HepG2 (cell line): Measurements from ENCODE around the gene DIPK1C. TPM values are rescaled to one million over a fixed set of nuclear protein-coding genes. Genes with fewer than 3 reads are reported as not detected.

Source experiments
- ATAC-seq: fragments of 200-7000 bp; cut with Tn5 transposase; 3 replicates; pipeline ENCODE4 v1.9.1; 2020; ENCODE audit warnings: mild to moderate bottlenecking, moderate library complexity
- BruUV-seq: library from RNA; stranded (reverse); fragments of 400-500 nt; replicated peaks from 2 replicates; lab custom pipeline; 2021; lab: Mats Ljungman, UMichigan
- CTCF ChIA-PET: fragments of 300-600 bp; formaldehyde crosslinking; extraction: SDS; loops from one replicate; lab custom pipeline; 2021; ENCODE audit warnings: low total read pairs, inconsistent platforms, low intra/inter-chr PET ratio; lab: Yijun Ruan, JAX
- POLR2A ChIA-PET: fragments of 350-600 bp; sonication (Branson Sonifier 250); formaldehyde crosslinking; loops from one replicate; lab custom pipeline; 2020; ENCODE audit warnings: antibody characterized with exemption, inconsistent platforms; lab: Yijun Ruan, JAX
- DNase-seq: peaks from one replicate; pipeline ENCODE4 v3.0.0-alpha.2; 2015; ENCODE audit warnings: low spot score
- FAIRE-seq: peaks from 3 replicates; lab custom pipeline; 2011; peaks lifted over from hg19 to GRCh38; lab: Jason Lieb, UNC
- H2AFZ ChIP-seq: one replicate; pipeline ENCODE4 v1.6.1; 2011; ENCODE audit warnings: low read length, inconsistent platforms
- H3K27ac ChIP-seq: fragments of 300-600 bp; 3 replicates; pipeline ENCODE4 v1.8.0; 2011; ENCODE audit warnings: mixed run types, mild to moderate bottlenecking, mixed read lengths, low read length, inconsistent platforms; ENCODE audit not compliant: insufficient read depth; ENCODE audit errors: extremely low read length
- H3K27me3 ChIP-seq, 2 experiments: fragments of 200-600 bp in 1 of 2; 2 replicates in 1 of 2; 3 replicates in 1 of 2; pipeline versions ENCODE4 v1.6.0 to v1.8.0; 2011; ENCODE audit warnings: low read length in 2 of 2, mild to moderate bottlenecking in 2 of 2, moderate library complexity in 2 of 2, inconsistent platforms in 1 of 2; ENCODE audit not compliant: insufficient read depth in 2 of 2, control insufficient read depth in 1 of 2
- H3K36me3 ChIP-seq, 2 experiments: fragments of 200-600 bp in 1 of 2; replicated peaks in 1 of 2; 2 replicates in 1 of 2; 3 replicates in 1 of 2; pipeline versions ENCODE4 v1.5.1 to v1.8.0; 2011; ENCODE audit warnings: low read length in 2 of 2, inconsistent platforms in 1 of 2; ENCODE audit not compliant: insufficient read depth in 2 of 2, control insufficient read depth in 1 of 2
- H3K4me1 ChIP-seq: 2 replicates; pipeline ENCODE4 v1.5.1; 2012; ENCODE audit warnings: low read length, inconsistent platforms; ENCODE audit not compliant: insufficient read depth
- H3K4me2 ChIP-seq: 2 replicates; pipeline ENCODE4 v1.6.0; 2011; ENCODE audit warnings: low read depth, low read length, inconsistent platforms
- H3K4me3 ChIP-seq, 3 experiments: fragments of 200-600 bp in 1 of 3; sonication (generic), shearing (Covaris generic) in 1 of 3; replicated peaks in 1 of 3; 2 replicates each; pipeline ENCODE4 v1.5.1; 2011 to 2016; ENCODE audit warnings: low read length in 3 of 3, inconsistent platforms in 2 of 3, low read depth in 2 of 3, mild to moderate bottlenecking in 2 of 3, control low read depth in 1 of 3, mixed read lengths in 1 of 3; ENCODE audit not compliant: insufficient read depth in 1 of 3
- H3K79me2 ChIP-seq: one replicate; pipeline ENCODE4 v1.6.1; 2011; ENCODE audit warnings: low read length, inconsistent platforms; ENCODE audit not compliant: insufficient read depth
- H3K9ac ChIP-seq: 2 replicates; pipeline ENCODE4 v1.6.0; 2011; ENCODE audit warnings: mild to moderate bottlenecking, low read depth, low read length, inconsistent platforms; ENCODE audit not compliant: insufficient read depth
- H3K9me3 ChIP-seq: 2 replicates; pipeline ENCODE4 v1.5.1; 2012; ENCODE audit warnings: mild to moderate bottlenecking, low read length
- H4K20me1 ChIP-seq: 2 replicates; pipeline ENCODE4 v1.6.0; 2011; ENCODE audit warnings: inconsistent platforms, mild to moderate bottlenecking, low read length, moderate library complexity; ENCODE audit not compliant: insufficient read depth
- CEBPB ChIP-seq: IDR thresholded peaks from 2 replicates; pipeline ENCODE4 v1.6.1; 2011; ENCODE audit warnings: low read depth, low read length, improper control_type of control experiment, borderline replicate concordance
- HCFC1 ChIP-seq: fragments of 150-350 bp; IDR thresholded peaks from 2 replicates; pipeline ENCODE4 v1.6.1; 2014; ENCODE audit warnings: low read depth, low read length
- NFIC ChIP-seq: IDR thresholded peaks from 2 replicates; pipeline ENCODE4 v1.6.1; 2012; ENCODE audit warnings: mild to moderate bottlenecking, low read length, inconsistent platforms
- POLR2A ChIP-seq, 2 experiments: IDR thresholded peaks; 2 replicates each; pipeline ENCODE4 v1.6.1; 2011; ENCODE audit warnings: low read depth in 2 of 2, low read length in 2 of 2, mild to moderate bottlenecking in 1 of 2, moderate library complexity in 1 of 2; ENCODE audit not compliant: insufficient read depth in 1 of 2
- ZNF18 ChIP-seq: sonication (generic); formaldehyde crosslinking; IDR thresholded peaks from 2 replicates; pipeline ENCODE4 v1.8.0; 2022; ENCODE audit warnings: mild to moderate bottlenecking, missing genetic modification reagents; ENCODE audit not compliant: insufficient replicate concordance
- ZNF180 ChIP-seq: sonication (generic); formaldehyde crosslinking; IDR thresholded peaks from 2 replicates; pipeline ENCODE4 v1.4.0; 2020; ENCODE audit warnings: low read depth, missing genetic modification reagents, borderline replicate concordance
- WGBS: methylation state at CpG from one replicate; pipeline ENCODE4 v1.1.6; 2017; ENCODE audit warnings: low lambda C conversion rate; 5-methylcytosine and 5-hydroxymethylcytosine counted together
- in situ Hi-C: cut with HindIII; loops from 2 replicates; pipeline ENCODE4 v1.10.0; 2017; ENCODE audit warnings: low pct_unique_long_range_greater_than_20kb; ENCODE audit not compliant: extremely low pct_ligation_motif_present
- intact Hi-C: fragments of 100-400 bp; cut with micrococcal nuclease; formaldehyde crosslinking; loops from one replicate; pipeline ENCODE4 v1.10.0; 2022; ENCODE audit not compliant: unreplicated experiment
- polyA plus RNA-seq, 8 experiments: library from polyadenylated mRNA; depleted of rRNA in 3 of 8; stranded (reverse) in 7 of 8; unstranded in 1 of 8; fragments of >200 nt; fragmentation: Illumina TruSeq in 4 of 8; extraction: Trizol in 4 of 8; gene quantifications; 2 replicates each; pipeline versions ENCODE4 v1.2.1 to v1.2.3, GENCODE V29; 2011 to 2016; ENCODE audit warnings: low read depth in 4 of 8, missing spikeins in 1 of 8, mixed read lengths in 1 of 8; ENCODE audit not compliant: insufficient read depth in 1 of 8
- total RNA-seq, 5 experiments: library from RNA; depleted of rRNA; stranded (reverse); fragments of >200 nt; fragmentation: Illumina TruSeq; extraction: Trizol; gene quantifications; 2 replicates each; pipeline ENCODE4 v1.2.3, GENCODE V29; 2016; ENCODE audit warnings: low read depth in 1 of 5
- TF ChIP-seq, protein P1 (sequence below): IDR thresholded peaks from 2 replicates; pipeline ENCODE4 v1.6.1; 2016; ENCODE audit warnings: mild to moderate bottlenecking

The DIPK1C gene
- total and polyA plus RNA-seq, 2 of the 13 experiments (the other 11 are each of a cell fraction or from before 2014, with no cell fraction given): 1.8 TPM; not detected in 1

DNA sequence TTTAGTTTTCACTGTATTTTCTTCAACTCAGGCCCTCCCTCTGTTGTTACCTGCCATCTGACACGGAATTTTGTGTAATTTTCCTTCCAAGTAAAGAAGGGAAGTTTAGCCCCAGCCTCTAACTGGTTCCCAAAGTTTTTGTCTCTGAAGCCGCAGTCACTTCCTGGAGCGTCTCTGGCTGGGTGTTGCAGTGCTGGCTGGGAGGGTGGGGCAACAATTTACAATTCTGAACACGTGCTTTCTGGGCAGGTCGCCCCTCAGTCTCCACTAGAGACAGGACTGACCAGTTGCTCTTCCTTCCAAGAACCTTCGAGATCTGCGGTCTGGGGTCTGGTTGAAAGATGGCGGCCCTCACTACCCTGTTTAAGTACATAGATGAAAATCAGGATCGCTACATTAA, 42.5 kb upstream of the DIPK1C start:
- no peak for ATAC-seq
- no peak overlapping the region for H3K27ac ChIP-seq
- no peak overlapping the region for H3K4me3 ChIP-seq
- 91% methylated on average over 9 of the region's 9 CpGs for WGBS
- FAIRE-seq: no peak
- ChIA-PET CTCF (no interaction called here), POLR2A (no interaction called here)
- peaks cover 12 to 30% of the 10 kb centered on the region in 2 experiments for H3K36me3 ChIP-seq
- H2AFZ ChIP-seq: no peak overlapping the region
- DNase-seq: no peak
- H3K27me3 ChIP-seq: no peaks in the 10 kb centered on the region; a peak in 1 of 5 replicates
- peaks cover 4% of the 10 kb centered on the region; the same call in 1 of the 2 replicates for H4K20me1 ChIP-seq
- H3K4me1 ChIP-seq: peaks cover 34% of the 10 kb centered on the region
- peaks cover 32% of the 10 kb centered on the region for H3K79me2 ChIP-seq
- in situ Hi-C loops: loop anchor here (5.0 to 25.0 kb wide), 2 partner anchors 43 to 312 kb away; no protein-coding TSS in a partner anchor
- intact Hi-C loops: loop anchor here (5.0 kb wide), 2 partner anchors 98 to 352 kb away; partner anchors contain the start of genes FBXO15, TIMM21 and ZNF407
- no peaks in the 10 kb centered on the region for H3K9me3 ChIP-seq
- TF ChIP-seq, protein P1, sequence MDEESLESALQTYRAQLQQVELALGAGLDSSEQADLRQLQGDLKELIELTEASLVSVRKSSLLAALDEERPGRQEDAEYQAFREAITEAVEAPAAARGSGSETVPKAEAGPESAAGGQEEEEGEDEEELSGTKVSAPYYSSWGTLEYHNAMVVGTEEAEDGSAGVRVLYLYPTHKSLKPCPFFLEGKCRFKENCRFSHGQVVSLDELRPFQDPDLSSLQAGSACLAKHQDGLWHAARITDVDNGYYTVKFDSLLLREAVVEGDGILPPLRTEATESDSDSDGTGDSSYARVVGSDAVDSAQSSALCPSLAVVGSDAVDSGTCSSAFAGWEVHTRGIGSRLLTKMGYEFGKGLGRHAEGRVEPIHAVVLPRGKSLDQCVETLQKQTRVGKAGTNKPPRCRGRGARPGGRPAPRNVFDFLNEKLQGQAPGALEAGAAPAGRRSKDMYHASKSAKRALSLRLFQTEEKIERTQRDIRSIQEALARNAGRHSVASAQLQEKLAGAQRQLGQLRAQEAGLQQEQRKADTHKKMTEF (CRISPR knock-in tag): no peak
- peak overlapping the region; percentile 5; the same call in 1 of the 2 replicates for H3K4me2 ChIP-seq
- no TSS peak for BruUV-seq
- peak overlapping the region; percentile 13; the same call in 1 of the 2 replicates for H3K9ac ChIP-seq

GRCh38 chr18:74498712-74499627, 41.9 kb upstream of the DIPK1C start:
- no peak overlapping the region for H2AFZ ChIP-seq
- WGBS: 90% methylated on average over 14 of the region's 14 CpGs
- peaks cover 10 to 26% of the 10 kb centered on the region in 2 experiments for H3K36me3 ChIP-seq
- POLR2A ChIA-PET: no interaction called here
- H3K27me3 ChIP-seq: no peaks in the 10 kb centered on the region; a peak in 1 of 5 replicates
- in situ Hi-C loops (loop anchor here (5.0 to 25.0 kb wide), 2 partner anchors 43 to 312 kb away; no protein-coding TSS in a partner anchor), intact Hi-C loops (loop anchor here (5.0 kb wide), 2 partner anchors 98 to 352 kb away; partner anchors contain the start of genes FBXO15, TIMM21 and ZNF407)
- H3K9ac ChIP-seq: peak overlapping the region; percentile 13; the same call in 1 of the 2 replicates
- peaks cover 35% of the 10 kb centered on the region for H3K4me1 ChIP-seq
- DNase-seq (no peak), FAIRE-seq (no peak), ATAC-seq (no peak)
- BruUV-seq: no TSS peak
- peaks cover 32% of the 10 kb centered on the region for H3K79me2 ChIP-seq
- no peak overlapping the region for H3K4me3 ChIP-seq
- CTCF ChIA-PET: no interaction called here
- H4K20me1 ChIP-seq: peaks cover 4% of the 10 kb centered on the region; the same call in 1 of the 2 replicates
- no peaks in the 10 kb centered on the region for H3K9me3 ChIP-seq
- H3K4me2 ChIP-seq: peak overlapping the region; percentile 5; the same call in 1 of the 2 replicates
- H3K27ac ChIP-seq: no peak overlapping the region
- TF ChIP-seq NFIC (no peak), ZNF180 (CRISPR knock-in tag) (no peak), ZNF18 (no peak), HCFC1 (no peak), CEBPB (peak; percentile 28; the same call in 1 of the 2 replicates), POLR2A (IDR thresholded peaks at IDR 0.05; ENCODE audit: insufficient read depth in 1 of 2, low read depth in 2 of 2, low read length in 2 of 2) (peak in 1 of 2 experiments; percentile 25; a peak in 1 of 4 replicates)
